BJ (cell line): ENCODE results near the gene B4GALT6. TPM values are rescaled to one million over a fixed set of nuclear protein-coding genes. Genes with fewer than 3 reads are reported as not detected.

Experiments used
- CTCF ChIA-PET: fragments of 350-600 bp; formaldehyde crosslinking; extraction: SDS; loops from one replicate; lab custom pipeline; 2021; ENCODE audit warnings: antibody characterized with exemption, inconsistent platforms; lab: Yijun Ruan, JAX
- POLR2A ChIA-PET: fragments of 300-600 bp; sonication (Branson Sonifier 250); formaldehyde crosslinking; extraction: SDS; loops from one replicate; lab custom pipeline; 2021; ENCODE audit warnings: antibody characterized with exemption; lab: Charles Lee
- DNase-seq: peaks from one replicate; pipeline ENCODE4 v3.0.0-alpha.2; 2011; ENCODE audit warnings: low read depth
- H3K27me3 ChIP-seq: 2 replicates; pipeline ENCODE4 v1.6.0; 2011; ENCODE audit warnings: low read length; ENCODE audit not compliant: control insufficient read depth, insufficient read depth
- H3K36me3 ChIP-seq: 2 replicates; pipeline ENCODE4 v1.5.1; 2011; ENCODE audit warnings: low read length; ENCODE audit not compliant: control insufficient read depth, insufficient read depth
- H3K4me3 ChIP-seq: 2 replicates; pipeline ENCODE4 v1.5.1; 2011; ENCODE audit warnings: low read depth, mild to moderate bottlenecking, control low read depth, low read length
- polyA plus RNA-seq: library from polyadenylated mRNA; depleted of rRNA; stranded (reverse); fragments of >200 nt; gene quantifications from 2 replicates; pipeline ENCODE4 v1.2.3, GENCODE V29; 2011
- TF ChIP-seq, protein P1 (sequence below): IDR thresholded peaks from 2 replicates; pipeline ENCODE4 v1.5.1; 2011; ENCODE audit warnings: low read depth, mild to moderate bottlenecking, control low read depth, inconsistent platforms, low read length, moderate library complexity; ENCODE audit not compliant: insufficient read depth

Gene B4GALT6
- polyA plus RNA-seq, 1 experiment = 0.26 TPM

DNA sequence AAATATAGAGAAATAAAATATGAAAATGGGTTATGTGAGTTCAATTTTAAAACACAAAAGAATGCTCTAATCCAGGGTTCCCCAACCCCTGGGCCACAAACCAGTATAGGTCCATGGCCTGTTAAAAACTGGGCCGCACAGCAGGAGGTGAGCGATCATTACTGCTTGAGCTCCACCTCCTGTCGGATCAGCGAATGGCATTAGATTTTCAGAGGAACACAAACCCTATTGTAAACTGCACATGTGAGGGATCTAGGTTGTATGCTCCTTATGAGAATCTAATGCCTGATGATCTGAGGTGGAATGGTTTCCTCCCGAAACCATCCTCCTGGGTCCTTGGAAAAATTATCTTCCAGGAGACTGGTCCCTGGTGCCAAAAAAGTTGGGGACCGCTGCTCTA, 58.0 kb downstream of the B4GALT6 start:
- CTCF ChIA-PET = no interaction called here
- no peak overlapping the region for H3K4me3 ChIP-seq
- POLR2A ChIA-PET = no interaction called here
- H3K36me3 ChIP-seq = no peaks in the 10 kb centered on the region
- H3K27me3 ChIP-seq = no peaks in the 10 kb centered on the region
- TF ChIP-seq, protein P1, sequence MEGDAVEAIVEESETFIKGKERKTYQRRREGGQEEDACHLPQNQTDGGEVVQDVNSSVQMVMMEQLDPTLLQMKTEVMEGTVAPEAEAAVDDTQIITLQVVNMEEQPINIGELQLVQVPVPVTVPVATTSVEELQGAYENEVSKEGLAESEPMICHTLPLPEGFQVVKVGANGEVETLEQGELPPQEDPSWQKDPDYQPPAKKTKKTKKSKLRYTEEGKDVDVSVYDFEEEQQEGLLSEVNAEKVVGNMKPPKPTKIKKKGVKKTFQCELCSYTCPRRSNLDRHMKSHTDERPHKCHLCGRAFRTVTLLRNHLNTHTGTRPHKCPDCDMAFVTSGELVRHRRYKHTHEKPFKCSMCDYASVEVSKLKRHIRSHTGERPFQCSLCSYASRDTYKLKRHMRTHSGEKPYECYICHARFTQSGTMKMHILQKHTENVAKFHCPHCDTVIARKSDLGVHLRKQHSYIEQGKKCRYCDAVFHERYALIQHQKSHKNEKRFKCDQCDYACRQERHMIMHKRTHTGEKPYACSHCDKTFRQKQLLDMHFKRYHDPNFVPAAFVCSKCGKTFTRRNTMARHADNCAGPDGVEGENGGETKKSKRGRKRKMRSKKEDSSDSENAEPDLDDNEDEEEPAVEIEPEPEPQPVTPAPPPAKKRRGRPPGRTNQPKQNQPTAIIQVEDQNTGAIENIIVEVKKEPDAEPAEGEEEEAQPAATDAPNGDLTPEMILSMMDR = no peak
- no peak for DNase-seq

DNA sequence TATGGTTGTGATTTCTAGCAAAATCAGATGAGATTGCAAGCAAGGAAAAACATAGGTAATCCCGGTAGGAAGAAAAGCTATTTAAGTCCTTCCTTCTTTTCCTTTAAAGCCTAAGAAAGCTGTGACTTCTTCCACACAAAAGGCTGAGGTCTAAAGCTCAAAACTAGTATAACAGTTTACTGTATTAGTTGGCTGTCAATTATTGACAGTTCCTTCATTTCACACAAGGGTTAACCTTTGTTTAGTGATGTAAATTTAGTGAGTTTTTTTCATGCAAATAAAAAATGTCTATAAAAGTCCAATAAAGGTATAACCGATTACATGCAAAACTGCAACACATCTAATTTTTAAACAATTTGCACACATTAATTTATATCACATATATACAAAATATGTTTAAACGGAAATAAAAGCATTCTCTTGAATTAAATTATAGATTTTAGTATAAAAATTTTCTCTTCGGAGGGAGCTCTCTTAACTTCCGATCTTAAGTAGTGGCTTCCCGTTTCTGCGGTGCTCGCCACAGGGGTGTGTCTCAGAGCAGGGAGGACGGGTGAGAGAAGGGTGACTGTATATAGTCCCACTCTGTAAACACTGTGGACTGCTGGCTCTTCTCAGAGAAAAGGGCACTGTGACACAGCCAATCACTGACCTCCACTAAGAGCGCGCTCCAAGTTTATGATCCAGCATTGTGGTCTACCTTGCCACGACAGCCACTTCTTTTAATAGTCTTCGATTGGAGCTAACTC, 59.3 kb downstream of the B4GALT6 start:
- POLR2A ChIA-PET = no interaction called here
- TF ChIP-seq, protein P1 = no peak
- Histone ChIP-seq H3K36me3 (no peaks in the 10 kb centered on the region), H3K4me3 (no peak overlapping the region), H3K27me3 (no peaks in the 10 kb centered on the region)
- no peak for DNase-seq
- CTCF ChIA-PET = no interaction called here

DNA sequence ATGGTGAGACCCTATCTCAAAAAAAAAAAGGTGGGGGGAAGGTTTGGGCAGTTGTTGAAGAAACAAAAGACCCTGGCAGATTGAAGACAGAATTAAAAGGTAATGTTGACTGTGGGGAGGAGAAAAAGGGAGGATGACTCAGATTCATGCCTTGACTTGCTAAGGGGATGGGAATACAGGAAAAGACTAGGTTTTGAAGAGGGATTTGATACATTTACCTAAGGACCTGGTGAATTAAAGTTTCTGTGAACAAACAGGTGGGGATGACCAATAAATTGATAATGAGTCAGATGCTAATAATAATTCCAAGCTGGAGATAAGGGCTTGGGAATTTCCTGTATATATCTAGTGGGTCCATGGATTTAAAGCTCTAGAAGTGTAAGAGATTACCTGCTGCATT, 65.1 kb downstream of the B4GALT6 start:
- CTCF ChIA-PET = no interaction called here
- POLR2A ChIA-PET = no interaction called here

DNA sequence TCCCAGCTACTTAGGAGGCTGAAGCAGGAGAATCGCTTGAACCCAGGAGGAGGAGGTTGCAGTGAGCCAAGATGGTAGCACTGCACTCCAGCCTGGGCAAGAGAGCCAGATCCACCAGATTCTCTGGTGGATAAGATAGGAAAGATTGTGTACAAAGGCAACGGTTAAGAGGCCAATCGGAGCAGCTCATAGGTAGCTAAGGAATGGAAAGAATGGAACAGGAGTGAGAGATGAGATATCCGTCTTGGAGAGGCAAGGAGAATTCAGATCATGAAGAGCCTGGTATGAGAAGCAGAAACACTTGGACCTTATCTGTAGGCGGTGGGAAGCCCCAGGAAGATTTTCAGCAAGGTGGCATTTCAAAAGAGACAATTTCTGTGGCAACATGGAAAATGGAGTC, 65.6 kb downstream of the B4GALT6 start:
- ChIA-PET CTCF (no interaction called here), POLR2A (no interaction called here)

More for the DNA sequence above, 65.1 kb downstream of the B4GALT6 start:
- H3K4me3 ChIP-seq = no peak overlapping the region
- no peaks in the 10 kb centered on the region for H3K36me3 ChIP-seq
- no peaks in the 10 kb centered on the region for H3K27me3 ChIP-seq
- no peak for DNase-seq
- TF ChIP-seq, protein P1 = no peak

DNA sequence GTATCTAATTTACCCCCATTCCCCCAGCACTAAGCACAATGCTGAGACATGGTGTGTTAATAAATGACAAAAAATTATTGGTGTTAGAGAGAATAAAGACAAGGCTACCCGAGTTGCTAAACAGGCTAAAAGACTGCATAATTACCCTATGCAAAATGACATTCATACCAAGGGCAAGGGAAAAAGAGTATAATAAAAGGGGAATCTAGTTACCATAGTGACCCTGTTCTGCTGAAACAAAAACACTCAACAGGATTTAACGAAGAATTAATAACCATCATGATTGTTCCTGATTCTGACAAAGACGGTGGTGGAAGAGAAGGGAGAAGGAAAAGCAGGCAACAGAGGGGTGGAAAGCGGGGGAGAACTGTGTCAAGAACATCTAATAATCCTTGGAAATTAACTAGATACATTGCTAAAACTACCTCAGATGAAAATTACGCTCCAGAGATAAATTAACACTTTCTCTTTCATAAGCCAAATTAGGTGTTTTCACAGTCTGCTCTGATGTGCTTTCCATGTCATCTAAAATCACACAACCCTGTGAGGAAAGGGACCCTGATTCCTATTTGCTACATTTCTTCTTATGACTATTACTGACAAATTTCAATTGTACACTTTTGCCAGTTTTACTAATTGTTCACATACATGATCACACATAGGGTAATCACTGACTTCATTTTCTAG, 67.2 kb downstream of the B4GALT6 start:
- DNase-seq = no peak
- H3K27me3 ChIP-seq = no peaks in the 10 kb centered on the region
- CTCF ChIA-PET = no interaction called here
- TF ChIP-seq, protein P1 = no peak
- no peak overlapping the region for H3K4me3 ChIP-seq
- POLR2A ChIA-PET = no interaction called here
- H3K36me3 ChIP-seq = no peaks in the 10 kb centered on the region

More for the DNA sequence above, 65.6 kb downstream of the B4GALT6 start:
- Histone ChIP-seq H3K36me3 (no peaks in the 10 kb centered on the region), H3K27me3 (no peaks in the 10 kb centered on the region), H3K4me3 (no peak overlapping the region)
- TF ChIP-seq, protein P1 = no peak
- no peak for DNase-seq
